CD14-positive monocyte (primary cell): ENCODE data around the gene KLF2. TPM values are rescaled to one million over a fixed set of nuclear protein-coding genes. Genes with fewer than 3 reads are reported as not detected.

Source experiments
- DNase-seq, 3 donors: peaks; one replicate each; pipeline ENCODE4 v3.0.0-alpha.2; 2011 to 2022
- H2AFZ ChIP-seq: 2 replicates; pipeline ENCODE4 v1.6.0; 2012; ENCODE audit warnings: mild to moderate bottlenecking, low read depth, low read length, inconsistent platforms; ENCODE audit not compliant: insufficient read depth, poor library complexity, severe bottlenecking
- H3K27ac ChIP-seq, 2 donors: 1 replicate in 1 of 2; 2 replicates in 1 of 2; pipeline ENCODE4 v1.5.1; 2012 to 2013; ENCODE audit warnings: low read length in 2 of 2, control low read depth in 1 of 2, inconsistent platforms in 1 of 2, low read depth in 1 of 2, mild to moderate bottlenecking in 1 of 2
- H3K27me3 ChIP-seq, 2 donors: one replicate each; pipeline versions ENCODE4 v1.6.0 to v1.6.1; 2011 to 2013; ENCODE audit warnings: low read length in 2 of 2; ENCODE audit not compliant: control insufficient read depth in 2 of 2, insufficient read depth in 2 of 2
- H3K36me3 ChIP-seq, 2 donors: replicated peaks in 1 of 2; 1 replicate in 1 of 2; 2 replicates in 1 of 2; pipeline versions ENCODE4 v1.5.1 to v1.6.1; 2012 to 2013; ENCODE audit warnings: low read length in 2 of 2, control low read depth in 1 of 2, inconsistent platforms in 1 of 2, mild to moderate bottlenecking in 1 of 2; ENCODE audit not compliant: insufficient read depth in 2 of 2, control insufficient read depth in 1 of 2
- H3K4me1 ChIP-seq, 2 donors: 1 replicate in 1 of 2; 2 replicates in 1 of 2; pipeline versions ENCODE4 v1.5.1 to v1.6.1; 2012 to 2013; ENCODE audit warnings: low read length in 2 of 2, control low read depth in 1 of 2, inconsistent platforms in 1 of 2, mild to moderate bottlenecking in 1 of 2, moderate library complexity in 1 of 2; ENCODE audit not compliant: insufficient read depth in 2 of 2, control insufficient read depth in 1 of 2
- H3K4me2 ChIP-seq: replicated peaks from 2 replicates; pipeline ENCODE3; 2012; ENCODE audit warnings: low read length, moderate library complexity, mild to moderate bottlenecking; ENCODE audit not compliant: poor library complexity, severe bottlenecking; ENCODE audit errors: extremely low read depth
- H3K4me3 ChIP-seq, 3 experiments: fragments of 200-600 bp in 1 of 3; sonication (generic) in 1 of 3; replicated peaks in 1 of 3; 1 replicate in 2 of 3; 2 replicates in 1 of 3; pipeline ENCODE4 v1.5.1; 2011 to 2013; ENCODE audit warnings: low read length in 3 of 3, mild to moderate bottlenecking in 3 of 3, control low read depth in 2 of 3, low read depth in 2 of 3, inconsistent platforms in 1 of 3, moderate library complexity in 1 of 3
- H3K79me2 ChIP-seq: 2 replicates; pipeline ENCODE4 v1.6.0; 2012; ENCODE audit warnings: mild to moderate bottlenecking, control low read depth, inconsistent platforms, low read length, moderate library complexity; ENCODE audit not compliant: insufficient read depth
- H3K9ac ChIP-seq: 2 replicates; pipeline ENCODE4 v1.6.0; 2017; ENCODE audit warnings: low read length, mild to moderate bottlenecking; ENCODE audit not compliant: insufficient read depth, poor library complexity, severe bottlenecking
- H3K9me3 ChIP-seq, 2 donors: replicated peaks in 1 of 2; 1 replicate in 1 of 2; 2 replicates in 1 of 2; pipeline versions ENCODE4 v1.5.1 to v1.6.1; 2012 to 2013; ENCODE audit warnings: low read length in 2 of 2, control low read depth in 1 of 2; ENCODE audit not compliant: control insufficient read depth in 1 of 2, insufficient read depth in 1 of 2
- H4K20me1 ChIP-seq: 2 replicates; pipeline ENCODE4 v1.6.0; 2012; ENCODE audit warnings: mild to moderate bottlenecking, low read length, control low read depth, moderate library complexity; ENCODE audit not compliant: insufficient read depth
- H3K27ac Mint-ChIP-seq, 7 donors: one replicate each; pipeline ENCODE4 v1.8.0; 2020; ENCODE audit warnings: mild to moderate bottlenecking in 7 of 7, mixed read lengths in 7 of 7, moderate library complexity in 6 of 7, inconsistent platforms in 2 of 7
- H3K27me3 Mint-ChIP-seq, 3 donors: one replicate each; pipeline ENCODE4 v1.8.0; 2021 to 2022; ENCODE audit warnings: low read depth in 3 of 3, mild to moderate bottlenecking in 3 of 3, mixed read lengths in 3 of 3, moderate library complexity in 3 of 3, inconsistent platforms in 1 of 3
- H3K36me3 Mint-ChIP-seq, 2 donors: one replicate each; pipeline ENCODE4 v1.8.0; 2020; ENCODE audit warnings: mixed read lengths in 2 of 2, inconsistent platforms in 1 of 2, mild to moderate bottlenecking in 1 of 2
- H3K4me1 Mint-ChIP-seq: one replicate; pipeline ENCODE4 v1.8.0; 2020; ENCODE audit warnings: mild to moderate bottlenecking, mixed read lengths
- H3K4me3 Mint-ChIP-seq, 2 donors: one replicate each; pipeline ENCODE4 v1.8.0; 2020; ENCODE audit warnings: mild to moderate bottlenecking in 2 of 2, mixed read lengths in 2 of 2, moderate library complexity in 1 of 2
- H3K9me3 Mint-ChIP-seq, 7 donors: one replicate each; pipeline ENCODE4 v1.8.0; 2020 to 2022; ENCODE audit warnings: mixed read lengths in 7 of 7, mild to moderate bottlenecking in 6 of 7, moderate library complexity in 6 of 7, inconsistent platforms in 2 of 7
- CTCF ChIP-seq: fragments of 200-600 bp; IDR thresholded peaks from one replicate; pipeline ENCODE4 v1.8.0; 2022; ENCODE audit warnings: antibody characterized with exemption, mild to moderate bottlenecking
- WGBS: methylation state at CpG from one replicate; pipeline ENCODE4 v1.1.5; 2013; ENCODE audit warnings: missing lambda C conversion rate; ENCODE audit not compliant: insufficient coverage; 5-methylcytosine and 5-hydroxymethylcytosine counted together
- intact Hi-C, 2 donors: fragments of 100-400 bp; cut with micrococcal nuclease; formaldehyde crosslinking; loops; one replicate each; pipeline versions ENCODE4 v1.15.0 to v1.15.1; 2023
- polyA plus RNA-seq, 3 donors: library from polyadenylated mRNA; depleted of rRNA in 1 of 3; unstranded in 2 of 3; stranded (reverse) in 1 of 3; fragments of 300-500 nt in 2 of 3; fragments of >200 nt in 1 of 3; fragmentation: Illumina TruSeq in 2 of 3; gene quantifications; 1 replicate in 2 of 3; 2 replicates in 1 of 3; pipeline ENCODE4 v1.2.3, GENCODE V29; 2012 to 2021

Gene KLF2
- polyA plus RNA-seq, 3 donors, result 34.0 to 331 (median 51.4) TPM

DNA sequence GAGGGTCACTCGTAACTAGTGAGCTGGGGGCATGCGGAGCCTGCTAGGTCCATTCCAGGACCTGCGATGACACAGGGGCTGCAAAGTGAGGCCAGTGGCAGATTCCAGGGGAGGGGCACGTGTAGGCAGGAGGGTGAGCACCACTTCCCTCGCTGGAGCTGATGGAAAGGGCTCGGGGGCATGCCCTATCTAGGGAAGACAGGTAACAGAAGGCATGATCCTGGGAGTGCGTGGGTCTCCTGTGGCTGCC lies 51.2 kb downstream of the KLF2 start:
- Mint-ChIP-seq H3K27me3 (peaks cover 0 to 2% (median 0%) of the 10 kb centered on the region in 3 donors), H3K9me3 (peaks cover 0 to 2% (median 0%) of the 10 kb centered on the region in 7 donors), H3K4me3 (no peak overlapping the region), H3K27ac (peak overlapping the region in 2 of 7 donors; percentile 59 to 70), H3K36me3 (peaks cover 44 to 62% of the 10 kb centered on the region in 2 donors), H3K4me1 (peaks cover 20% of the 10 kb centered on the region)
- whole genome bisulfite sequencing, result 98% methylated on average over 6 of the region's 7 CpGs
- Histone ChIP-seq H3K9ac (no peak overlapping the region), H3K79me2 (peaks cover 12% of the 10 kb centered on the region), H3K4me2 (no peak overlapping the region), H3K27me3 (no peaks in the 10 kb centered on the region), H2AFZ (no peak overlapping the region), H3K27ac (no peak overlapping the region), H3K4me1 (peaks cover 37 to 49% of the 10 kb centered on the region in 2 donors), H4K20me1 (no peaks in the 10 kb centered on the region), H3K36me3 (peaks cover 21 to 43% of the 10 kb centered on the region in 2 donors), H3K9me3 (no peaks in the 10 kb centered on the region), H3K4me3 (no peak overlapping the region)
- no peak for DNase-seq
- no peak for TF ChIP-seq CTCF
- intact Hi-C loops, result no loop called here

DNA sequence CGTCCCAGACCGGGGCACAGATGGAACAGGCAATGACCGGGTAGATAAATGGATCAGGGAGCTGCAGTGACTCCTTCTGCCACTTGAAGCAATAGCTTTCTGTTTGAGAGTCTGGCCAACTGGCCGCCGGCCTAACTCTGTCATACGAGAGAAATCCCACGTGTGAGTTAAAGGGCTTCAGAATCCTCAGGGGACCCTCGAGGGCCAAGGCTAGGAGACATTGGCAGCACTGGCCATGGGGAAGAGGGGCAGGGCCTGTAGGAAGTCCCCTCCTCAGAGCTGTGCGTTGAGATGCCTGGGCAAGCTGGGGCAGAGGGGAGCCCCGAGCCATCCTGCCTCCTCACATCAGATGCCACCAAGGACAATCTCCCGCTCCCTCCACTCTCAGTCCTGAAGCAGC lies 51.6 kb downstream of the KLF2 start:
- H3K27ac ChIP-seq, result no peak overlapping the region
- no peak for TF ChIP-seq CTCF
- intact Hi-C loops, result no loop called here
- peaks cover 44 to 66% of the 10 kb centered on the region in 2 donors for H3K36me3 Mint-ChIP-seq
- no peak overlapping the region for H3K9ac ChIP-seq
- WGBS, result 90% methylated on average over 7 of the region's 11 CpGs
- H3K4me3 ChIP-seq, result no peak overlapping the region
- H2AFZ ChIP-seq, result no peak overlapping the region
- no peaks in the 10 kb centered on the region for H4K20me1 ChIP-seq
- H3K27me3 ChIP-seq, result no peaks in the 10 kb centered on the region
- peaks cover 0 to 2% (median 0%) of the 10 kb centered on the region in 7 donors for H3K9me3 Mint-ChIP-seq
- H3K9me3 ChIP-seq, result no peaks in the 10 kb centered on the region
- DNase-seq, result no peak
- H3K4me1 Mint-ChIP-seq, result peaks cover 20% of the 10 kb centered on the region
- H3K4me3 Mint-ChIP-seq, result no peak overlapping the region
- H3K79me2 ChIP-seq, result peaks cover 12% of the 10 kb centered on the region
- peaks cover 21 to 46% of the 10 kb centered on the region in 2 donors for H3K36me3 ChIP-seq
- H3K4me2 ChIP-seq, result no peak overlapping the region
- peaks cover 34 to 45% of the 10 kb centered on the region in 2 donors for H3K4me1 ChIP-seq
- H3K27ac Mint-ChIP-seq, result peak overlapping the region in 2 of 7 donors; percentile 59 to 70
- H3K27me3 Mint-ChIP-seq, result peaks cover 0 to 2% (median 0%) of the 10 kb centered on the region in 3 donors
